PFSK-1 (cell line): ENCODE data around the gene NAA80.
A peak's percentile ranks its signal among the peaks of the same experiment; 100 is the strongest.

Experiments
- FOXP2 ChIP-seq: optimal IDR thresholded peaks from 2 replicates; pipeline ENCODE3; 2011; ENCODE audit warnings: borderline replicate concordance, control low read depth, inconsistent platforms; ENCODE audit not compliant: insufficient read depth; ENCODE audit errors: extremely low read length, extremely low read depth
- POLR2AphosphoS5 ChIP-seq: IDR thresholded peaks from 2 replicates; pipeline ENCODE4 v1.6.1; 2012; ENCODE audit warnings: low read depth, mild to moderate bottlenecking, control low read depth, low read length, moderate library complexity
- REST ChIP-seq, 2 experiments: IDR thresholded peaks; 2 replicates each; pipeline versions ENCODE4 v1.6.1 to v1.8.0; 2011 to 2012; ENCODE audit warnings: low read depth in 2 of 2, low read length in 2 of 2, control low read depth in 1 of 2, inconsistent platforms in 1 of 2, mild to moderate bottlenecking in 1 of 2, moderate library complexity in 1 of 2; ENCODE audit not compliant: insufficient read depth in 1 of 2
- SIN3A ChIP-seq: IDR thresholded peaks from 2 replicates; pipeline ENCODE4 v1.6.1; 2012; ENCODE audit warnings: mild to moderate bottlenecking, low read length, moderate library complexity, borderline replicate concordance; ENCODE audit not compliant: insufficient read depth
- TAF1 ChIP-seq: IDR thresholded peaks from 2 replicates; pipeline ENCODE4 v1.6.1; 2012; ENCODE audit warnings: low read length, control low read depth, borderline replicate concordance; ENCODE audit not compliant: insufficient read depth

- peak; percentile 40; the same call in 1 of the 2 replicates for TF ChIP-seq POLR2AphosphoS5
- no peak for TF ChIP-seq REST (IDR thresholded peaks at IDR 0.05; ENCODE audit: insufficient read depth in 1 of 2, low read depth in 2 of 2, low read length in 2 of 2)
- TF ChIP-seq TAF1: no peak
- no peak for TF ChIP-seq SIN3A
- TF ChIP-seq FOXP2: no peak
Observed at GRCh38 chr3:50303013-50303815, 4.0 kb upstream of the NAA80 start, which contains the start of gene HYAL1.
